ENCODE measurements around the gene ZNF765.
"Not testable (repeated sequence)": the region's sequence is repeated elsewhere in the genome, so short reads cannot be mapped to it uniquely, and the experiment has no call there.

Gene ZNF765

GRCh38 chr19:53394974-53395839, at the start of gene ZNF765:
Gene ZNF765 (plus strand): TSS chr19:53395149. CDS start chr19:53398016, 2,867 bp downstream.
- DNase-seq, result peak; percentile 78 to 87

DNA sequence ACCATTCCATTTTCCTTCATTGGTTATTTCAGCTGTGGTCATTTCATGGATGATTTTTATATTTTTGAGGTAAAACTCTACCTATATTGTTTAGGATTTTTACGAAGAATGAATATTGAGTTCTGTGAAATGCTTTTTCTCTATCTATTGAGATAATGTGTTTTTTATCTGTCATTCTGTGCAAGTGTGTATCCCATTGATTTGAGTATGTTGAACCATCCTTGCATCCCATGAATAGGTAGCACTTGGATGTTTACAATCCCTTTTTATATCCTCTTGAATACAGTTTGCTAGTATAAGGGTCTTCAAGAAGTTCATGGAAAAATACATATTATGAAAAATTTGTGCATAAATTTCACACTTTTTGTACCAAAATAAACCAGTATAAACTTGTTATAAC, 39.2 kb upstream of the ZNF765 start:
- no peak for DNase-seq

DNA sequence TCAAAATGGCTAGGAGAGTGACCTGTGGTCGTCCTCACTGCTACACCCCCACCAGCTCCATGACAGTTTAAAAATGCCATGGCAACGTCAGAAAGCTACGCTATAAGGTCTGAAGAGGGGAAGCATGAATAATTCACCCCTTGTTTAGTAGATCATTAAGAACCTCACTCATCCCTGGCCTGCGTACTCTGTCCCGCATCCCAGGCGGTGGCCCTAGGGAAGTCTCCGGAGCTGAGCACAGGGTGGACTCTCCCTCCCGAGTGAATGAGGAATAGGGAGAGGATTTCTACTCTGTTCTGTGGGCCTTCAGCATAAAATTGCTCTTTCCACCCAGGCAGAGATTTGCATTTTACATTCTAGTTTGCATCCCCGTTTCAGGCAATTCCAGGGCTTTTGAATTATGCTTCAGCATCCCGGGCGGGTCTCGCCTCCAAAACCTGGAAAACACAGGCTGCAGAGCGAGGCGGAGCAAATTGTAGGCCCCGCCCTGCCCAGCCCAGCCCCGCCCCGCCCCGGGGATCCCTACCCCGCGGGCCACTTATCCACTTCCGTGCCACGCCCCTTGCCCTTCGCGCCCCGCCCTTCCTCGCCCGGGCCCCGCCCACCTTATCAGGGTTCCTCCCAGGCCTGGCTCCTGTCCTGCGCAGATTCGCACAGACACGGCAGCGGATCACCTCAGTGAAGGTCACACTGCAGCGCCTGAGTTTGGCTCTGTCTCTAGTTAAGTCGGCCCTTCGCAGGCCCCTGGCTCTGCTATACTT, 36.9 kb upstream of the ZNF765 start:
- no peak for DNase-seq

DNA sequence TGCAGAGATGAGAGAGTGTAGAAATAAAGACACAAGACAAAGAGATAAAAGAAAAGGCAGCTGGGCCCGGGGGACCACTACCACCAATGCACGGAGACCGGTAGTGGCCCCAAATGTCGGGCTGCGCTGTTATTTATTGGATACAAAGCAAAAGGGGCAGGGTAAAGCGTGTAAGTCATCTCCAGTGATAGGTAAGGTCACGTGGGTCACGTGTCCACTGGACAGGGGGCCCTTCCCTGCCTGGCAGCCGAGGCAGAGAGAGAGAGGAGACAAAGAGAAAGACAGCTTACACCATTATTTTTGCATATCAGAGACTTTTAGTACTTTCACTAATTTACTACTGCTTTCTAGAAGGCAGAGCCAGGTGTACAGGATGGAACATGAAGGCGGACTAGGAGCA, 34.9 kb upstream of the ZNF765 start:
- not testable (repeated sequence) for DNase-seq

GRCh38 chr19:53365134-53365898, 29.6 kb upstream of the ZNF765 start, which contains the start of gene ZNF525:
Gene ZNF525 (plus strand): TSS chr19:53365705. CDS start chr19:53372282, 6,577 bp downstream.
- peak; percentile 67 to 84 for DNase-seq

DNA sequence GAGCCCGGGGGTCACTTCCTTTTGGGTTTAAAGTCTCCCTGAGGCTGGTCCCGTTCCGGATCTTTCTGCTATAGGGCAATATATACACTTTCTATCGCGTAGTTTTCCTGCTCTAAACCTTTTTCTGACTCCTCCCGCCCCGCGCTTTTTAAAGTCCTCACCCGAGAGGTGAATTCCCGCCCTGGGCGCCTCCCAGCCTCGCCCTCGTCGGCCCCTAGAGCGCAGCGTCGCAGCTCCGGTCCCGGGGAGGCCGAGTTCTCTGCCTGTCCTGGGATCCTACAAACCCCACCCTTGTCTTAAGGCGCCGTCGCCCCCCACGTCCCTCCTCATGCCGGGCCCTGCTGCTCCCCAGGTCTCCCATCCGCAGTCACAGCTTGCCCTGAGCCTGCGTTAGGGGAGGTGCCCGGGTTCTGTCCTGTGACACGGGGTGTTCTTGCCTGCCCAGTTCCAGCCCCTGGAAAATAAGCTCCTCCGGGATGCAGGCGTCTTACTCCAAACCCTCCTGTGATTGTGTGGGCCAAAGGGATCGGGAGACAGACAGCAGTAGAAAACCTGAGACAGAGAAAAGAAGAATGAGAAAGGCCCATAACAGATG, 29.0 kb upstream of the ZNF765 start:
- no peak for DNase-seq

- no peak for DNase-seq
Observed at GRCh38 chr19:53372196-53372595, 22.8 kb upstream of the ZNF765 start.

DNA sequence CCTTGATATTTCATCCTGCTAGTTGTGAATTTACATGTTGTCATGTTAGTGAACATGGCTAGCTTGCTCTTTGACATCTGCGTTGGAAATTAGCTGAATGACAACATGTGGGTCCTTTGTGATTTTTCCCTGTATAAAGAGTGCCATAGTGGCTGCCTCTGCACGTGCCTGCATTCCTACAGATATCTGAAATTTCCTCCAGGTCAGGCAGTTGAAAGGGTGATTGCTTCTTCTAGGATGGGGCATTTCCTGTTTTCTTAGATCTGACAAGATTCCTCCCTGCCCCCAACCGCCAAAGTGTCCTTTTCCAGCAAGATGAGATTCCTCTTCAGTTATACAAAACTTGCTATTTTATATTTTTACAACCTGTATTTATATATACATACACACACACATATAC, 20.7 kb upstream of the ZNF765 start:
- no peak for DNase-seq

DNA sequence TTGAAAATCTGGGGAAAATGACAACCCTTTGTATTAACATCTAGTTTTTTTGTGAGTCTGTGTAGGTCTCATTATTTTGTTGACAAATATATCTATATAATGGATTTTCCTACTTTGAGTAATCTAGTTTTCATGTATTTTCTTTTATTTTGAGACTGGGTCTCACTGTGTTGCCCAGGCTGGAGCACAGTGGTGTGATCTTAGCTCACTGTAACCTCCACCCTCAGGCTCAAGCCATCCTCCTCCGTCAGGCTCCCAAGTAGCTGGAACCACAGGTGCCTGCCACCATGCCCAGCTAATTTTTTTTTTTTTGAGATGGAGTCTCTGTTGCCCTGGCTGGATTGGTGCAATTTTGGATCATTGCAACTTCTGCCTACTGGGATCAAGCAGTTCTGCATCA, 20.2 kb upstream of the ZNF765 start:
- no peak for DNase-seq

DNA sequence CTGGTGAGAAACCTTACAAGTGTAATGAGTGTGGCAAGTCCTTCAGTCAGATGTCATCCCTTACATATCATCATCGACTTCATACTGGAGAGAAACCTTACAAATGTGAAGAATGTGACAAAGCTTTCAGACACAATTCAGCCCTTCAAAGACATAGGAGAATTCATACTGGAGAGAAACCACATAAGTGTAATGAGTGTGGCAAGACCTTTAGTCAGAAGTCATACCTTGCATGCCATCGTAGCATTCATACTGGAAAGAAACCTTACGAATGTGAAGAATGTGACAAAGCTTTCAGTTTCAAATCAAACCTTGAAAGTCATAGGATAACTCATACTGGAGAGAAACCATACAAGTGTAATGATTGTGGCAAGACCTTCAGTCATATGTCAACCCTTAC, 13.6 kb upstream of the ZNF765 start:
- no peak for DNase-seq

DNA sequence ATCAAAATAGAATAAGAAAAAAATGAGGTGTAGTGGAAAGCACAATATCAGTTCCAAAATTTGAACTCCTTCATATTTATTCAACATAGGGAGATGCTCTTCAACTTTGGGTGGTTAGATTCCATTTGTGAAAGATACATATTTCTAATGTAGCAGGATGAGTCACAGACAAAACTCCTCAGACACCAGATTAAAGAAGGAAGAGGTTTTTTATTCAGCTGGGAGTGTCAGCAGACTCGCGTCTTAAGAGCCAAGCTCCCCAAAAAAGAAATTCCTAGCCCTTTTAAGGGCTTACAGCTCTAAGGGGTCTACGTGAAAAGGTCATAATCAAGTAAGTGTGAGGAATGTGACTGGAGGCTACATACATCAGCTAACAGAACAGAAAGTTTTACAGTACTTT, 6.8 kb upstream of the ZNF765 start:
- DNase-seq, result no peak

GRCh38 chr19:53388904-53389303, 6.0 kb upstream of the ZNF765 start:
- DNase-seq, result no peak

DNA sequence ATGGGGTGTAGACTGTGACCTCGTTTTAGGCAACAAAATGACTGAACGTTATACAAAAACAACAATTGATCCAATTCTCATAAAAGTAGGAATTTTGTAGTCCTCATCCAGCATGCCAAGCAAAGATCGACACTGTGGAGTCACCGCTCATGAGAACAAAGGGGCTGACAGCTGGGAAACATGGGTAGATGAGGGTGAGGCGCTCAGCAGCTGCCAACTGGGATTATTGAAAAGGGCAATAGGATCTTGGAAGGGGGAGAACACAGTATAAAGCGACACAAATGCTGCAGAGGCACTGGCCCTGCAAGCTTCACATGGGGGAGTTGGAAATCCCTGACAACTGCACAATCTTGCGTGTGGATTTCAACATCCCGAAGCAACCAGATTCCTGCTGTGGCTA, 5.4 kb upstream of the ZNF765 start:
- no peak for DNase-seq

GRCh38 chr19:53389978-53390377, 5.0 kb upstream of the ZNF765 start:
- DNase-seq, result no peak

DNA sequence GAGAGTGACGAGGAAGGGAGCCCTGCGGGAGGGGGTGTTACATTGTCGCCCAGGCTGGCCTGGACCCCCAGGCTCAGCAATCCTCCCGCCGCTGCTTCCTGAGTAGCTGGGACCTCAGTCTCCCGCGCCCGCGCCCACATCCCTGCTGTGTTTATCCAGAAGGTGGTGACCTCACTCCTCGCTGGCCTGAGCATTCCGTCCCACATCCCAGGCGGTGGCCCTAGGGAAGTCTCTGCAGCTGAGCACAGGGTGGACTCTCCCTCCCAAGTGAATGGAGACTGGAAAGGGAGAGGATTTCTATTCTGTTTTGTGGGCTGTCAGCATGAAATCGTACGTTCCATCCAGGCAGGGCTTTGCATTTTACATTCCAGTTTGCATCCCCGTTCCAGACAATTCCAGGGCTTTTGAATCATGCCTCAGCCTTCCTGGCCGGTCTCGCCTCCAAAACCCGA, 401 bp upstream of the ZNF765 start:
- no peak for DNase-seq

DNA sequence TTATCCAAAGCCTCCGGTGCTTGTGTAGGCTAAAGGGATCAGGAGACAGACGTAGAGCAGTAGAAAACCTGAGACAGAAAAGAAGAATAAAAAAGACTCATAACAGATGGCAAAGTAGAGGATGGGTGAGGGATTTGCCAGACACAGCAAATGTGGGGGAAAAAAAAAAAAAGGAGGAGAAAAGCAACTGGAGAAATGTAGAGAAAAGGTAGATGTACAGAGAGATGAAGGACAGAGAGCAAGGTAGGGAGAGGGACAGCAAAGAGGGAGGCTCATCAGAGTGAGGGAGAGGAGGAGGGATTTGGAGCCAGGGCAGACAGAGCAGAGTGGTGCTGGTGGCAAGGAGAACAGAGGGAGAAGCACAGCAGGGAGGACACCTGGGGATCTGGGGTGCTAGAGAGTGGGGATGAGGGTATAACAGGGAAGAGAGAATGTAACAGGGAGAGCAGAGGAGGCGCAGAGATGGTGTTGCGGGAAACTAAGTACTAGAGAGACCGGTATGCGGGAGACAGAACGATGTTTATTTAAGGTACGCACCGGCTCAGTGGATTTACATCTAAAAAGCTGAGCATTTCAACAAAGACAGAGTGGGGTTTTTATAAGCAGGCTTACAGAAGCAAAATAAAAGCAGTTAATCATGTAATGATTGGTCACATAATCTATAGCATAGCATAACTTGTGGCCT, 1.0 kb downstream of the ZNF765 start:
- not testable (repeated sequence) for DNase-seq

GRCh38 chr19:53396525-53396868, 1.5 kb downstream of the ZNF765 start:
- DNase-seq, result no peak

DNA sequence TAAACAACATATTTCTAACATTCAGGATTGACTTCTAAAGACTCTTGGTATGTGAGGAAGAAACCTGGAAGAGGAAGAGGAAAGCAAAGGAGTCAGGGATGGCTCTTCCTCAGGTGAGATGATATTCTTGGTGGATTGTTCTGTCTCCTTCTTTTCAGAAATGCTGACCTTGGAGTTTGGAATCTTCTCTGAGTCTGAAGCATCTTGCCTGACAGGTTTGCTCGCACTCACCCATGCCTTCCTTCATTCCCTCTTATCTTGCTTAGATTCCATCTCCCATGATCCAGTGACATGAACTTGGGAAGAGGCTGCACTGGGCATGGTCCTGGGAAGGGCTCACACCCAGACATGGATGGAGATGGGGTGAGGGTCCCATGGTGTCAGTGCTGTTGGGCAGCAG, 3.0 kb downstream of the ZNF765 start:
- DNase-seq, result not testable (repeated sequence)

DNA sequence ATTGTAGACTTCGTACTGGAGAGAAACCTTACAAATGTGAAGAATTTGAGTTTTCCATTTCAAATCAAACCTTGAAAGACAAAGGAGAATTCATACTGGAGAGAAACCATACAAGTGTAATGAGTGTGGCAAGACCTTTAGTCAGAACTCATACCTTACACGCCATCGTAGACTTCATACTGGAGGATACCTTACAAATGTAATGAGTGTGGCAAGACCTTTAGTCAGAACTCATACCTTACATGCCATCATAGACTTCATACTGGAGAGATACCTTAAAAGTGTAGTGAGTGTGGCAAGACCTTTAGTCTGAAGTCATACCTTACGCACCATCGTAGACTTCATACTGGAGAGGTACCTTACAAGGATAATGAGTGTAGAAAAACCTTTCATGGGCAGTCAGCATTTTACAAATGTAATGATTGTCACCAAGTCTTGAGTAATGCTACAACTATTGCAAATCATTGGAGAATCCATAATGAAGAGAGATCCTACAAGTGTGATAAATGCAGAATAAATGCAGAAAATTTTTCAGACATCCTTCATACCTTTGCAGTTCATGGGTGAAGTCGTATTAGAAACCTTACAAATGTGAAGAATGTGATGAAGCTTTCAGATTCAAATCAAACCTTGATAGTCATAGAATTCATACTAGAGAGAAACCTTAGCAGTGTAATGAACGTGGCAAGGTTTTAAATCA, 14.7 kb downstream of the ZNF765 start:
- DNase-seq, result no peak

DNA sequence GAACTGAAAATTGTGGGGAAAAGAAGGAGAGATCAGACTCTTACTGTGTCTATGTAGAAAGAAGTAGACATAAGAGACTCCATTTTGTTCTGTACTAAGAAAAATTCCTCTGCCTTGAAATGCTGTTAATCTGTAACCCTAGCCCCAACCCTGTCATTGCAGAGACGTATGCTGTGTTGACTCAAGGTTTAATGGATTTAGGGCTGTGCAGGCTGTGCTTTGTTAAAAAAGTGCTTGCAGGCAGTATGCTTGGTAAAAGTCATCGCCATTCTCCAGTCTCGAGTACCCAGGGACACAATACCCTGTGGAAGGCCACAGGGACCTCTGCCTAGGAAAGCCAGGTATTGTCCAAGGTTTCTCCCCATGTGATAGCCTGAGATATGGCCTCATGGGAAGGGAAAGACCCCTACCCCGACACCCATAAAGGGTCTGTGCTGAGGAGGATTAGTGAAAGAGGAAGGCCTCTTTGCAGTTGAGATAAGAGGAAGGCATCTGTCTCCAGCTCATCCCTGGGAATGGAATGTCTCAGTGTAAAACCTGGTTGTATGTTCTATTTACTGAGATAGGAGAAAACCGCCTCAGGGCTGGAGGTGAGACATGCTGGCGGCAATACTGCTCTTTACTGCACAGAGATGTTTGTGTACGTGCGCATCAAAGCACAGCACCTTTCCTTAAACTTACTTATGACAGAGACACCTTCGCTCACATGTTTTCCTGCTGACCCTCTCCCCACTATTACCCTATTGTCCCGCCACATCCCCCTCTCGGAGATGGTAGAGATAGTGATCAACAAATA, 25.8 kb downstream of the ZNF765 start:
- not testable (repeated sequence) for DNase-seq

- no peak for DNase-seq
Observed at GRCh38 chr19:53422551-53422950, 27.6 kb downstream of the ZNF765 start.
